ENCODE results near the gene RAB3IL1.

RAB3IL1 gene

DNA sequence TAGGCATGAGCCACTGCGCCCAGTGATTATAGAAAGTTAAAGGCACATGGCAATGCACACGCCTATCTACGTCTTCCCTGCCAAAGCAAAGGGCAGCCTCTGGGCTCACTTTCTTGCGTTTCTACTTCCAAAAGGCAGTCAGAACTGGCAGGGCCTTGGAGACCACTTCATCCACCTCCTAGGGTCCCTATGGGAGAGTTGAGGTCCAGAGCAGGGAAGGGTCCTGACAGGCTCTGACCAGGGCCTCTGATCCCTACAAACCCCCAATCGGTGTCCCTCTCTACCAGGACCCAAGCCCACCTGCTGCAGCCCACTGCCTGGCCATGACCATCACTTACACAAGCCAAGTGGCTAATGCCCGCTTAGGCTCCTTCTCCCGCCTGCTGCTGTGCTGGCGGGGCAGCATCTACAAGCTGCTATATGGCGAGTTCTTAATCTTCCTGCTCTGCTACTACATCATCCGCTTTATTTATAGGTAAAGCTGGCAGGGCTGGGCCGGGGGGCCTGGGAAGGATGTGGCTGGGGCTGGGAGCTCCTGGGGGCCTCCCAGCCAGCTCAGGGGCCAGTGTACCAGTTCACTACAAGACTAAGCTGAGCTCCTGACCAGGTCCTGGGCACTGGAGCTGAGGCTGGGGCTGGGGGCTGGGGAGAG is 34.2 kb upstream of the RAB3IL1 start:
- no peak for DNase-seq

DNA sequence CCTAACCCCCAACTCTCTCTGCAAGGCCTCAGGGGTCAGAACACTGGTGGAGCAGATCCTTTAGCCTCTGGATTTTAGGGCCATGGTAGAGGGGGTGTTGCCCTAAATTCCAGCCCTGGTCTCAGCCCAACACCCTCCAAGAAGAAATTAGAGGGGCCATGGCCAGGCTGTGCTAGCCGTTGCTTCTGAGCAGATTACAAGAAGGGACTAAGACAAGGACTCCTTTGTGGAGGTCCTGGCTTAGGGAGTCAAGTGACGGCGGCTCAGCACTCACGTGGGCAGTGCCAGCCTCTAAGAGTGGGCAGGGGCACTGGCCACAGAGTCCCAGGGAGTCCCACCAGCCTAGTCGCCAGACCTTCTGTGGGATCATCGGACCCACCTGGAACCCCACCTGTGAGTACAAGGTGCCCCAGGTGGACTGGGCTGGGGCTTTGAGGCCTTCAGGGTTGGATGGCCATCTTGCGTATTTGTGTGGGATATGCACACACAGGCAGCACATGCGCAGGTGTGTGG is 32.7 kb upstream of the RAB3IL1 start, which contains the start of gene BEST1:
TSS of gene BEST1 (plus strand) at position 317 of the 513 bp plus-strand sequence. CDS start 1,456 bp downstream, outside the sequence.
- no peak for DNase-seq

DNA sequence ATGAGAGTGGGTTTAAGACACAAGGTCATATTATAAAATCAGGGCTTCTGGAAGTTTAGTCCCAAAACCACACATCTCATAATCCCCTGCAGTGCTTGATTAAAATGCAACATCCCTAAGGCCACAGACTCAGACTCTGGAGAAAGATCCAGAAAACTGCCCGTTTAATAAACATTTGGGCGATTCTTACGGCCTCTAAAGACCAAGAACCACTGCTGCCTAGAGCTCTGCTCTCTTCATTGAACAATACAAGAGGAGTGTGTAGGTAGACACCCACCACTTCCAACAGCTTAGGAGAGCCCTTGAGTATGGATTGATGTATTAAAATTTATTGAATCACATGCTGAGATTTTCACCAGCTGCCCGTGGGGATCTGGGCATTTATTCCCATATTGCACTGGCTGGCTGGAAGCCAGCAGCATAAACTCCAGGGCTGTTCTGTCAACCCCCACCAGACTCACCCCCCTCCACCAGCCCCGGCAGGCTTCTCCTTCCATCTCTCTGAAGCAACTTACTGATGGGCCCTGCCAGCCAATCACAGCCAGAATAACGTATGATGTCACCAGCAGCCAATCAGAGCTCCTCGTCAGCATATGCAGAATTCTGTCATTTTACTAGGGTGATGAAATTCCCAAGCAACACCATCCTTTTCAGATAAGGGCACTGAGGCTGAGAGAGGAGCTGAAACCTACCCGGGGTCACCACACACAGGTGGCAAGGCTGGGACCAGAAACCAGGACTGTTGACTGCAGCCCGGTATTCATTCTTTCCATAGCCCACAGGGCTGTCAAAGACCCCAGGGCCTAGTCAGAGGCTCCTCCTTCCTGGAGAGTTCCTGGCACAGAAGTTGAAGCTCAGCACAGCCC is 32.0 kb upstream of the RAB3IL1 start:
- peak; percentile 75 for DNase-seq

DNA sequence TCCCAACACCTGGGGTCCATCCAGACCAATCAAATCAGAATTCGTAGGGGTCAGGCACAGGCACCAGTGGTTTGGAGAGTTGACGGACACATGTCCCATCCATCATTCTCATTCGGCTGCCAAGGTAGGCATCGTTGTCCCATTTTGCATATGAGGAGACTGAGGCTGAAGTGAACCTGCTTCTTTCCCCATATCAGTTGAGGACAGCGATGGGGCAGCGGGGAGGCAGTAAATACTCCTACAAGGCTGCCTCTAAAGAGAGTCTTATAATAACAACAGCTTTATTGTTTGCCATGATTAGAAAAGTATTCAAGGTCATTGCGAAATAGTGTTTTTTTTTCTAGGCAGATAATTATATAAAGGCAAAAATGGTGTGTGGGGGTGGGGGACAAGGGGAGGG is 31.1 kb upstream of the RAB3IL1 start:
- no peak for DNase-seq

DNA sequence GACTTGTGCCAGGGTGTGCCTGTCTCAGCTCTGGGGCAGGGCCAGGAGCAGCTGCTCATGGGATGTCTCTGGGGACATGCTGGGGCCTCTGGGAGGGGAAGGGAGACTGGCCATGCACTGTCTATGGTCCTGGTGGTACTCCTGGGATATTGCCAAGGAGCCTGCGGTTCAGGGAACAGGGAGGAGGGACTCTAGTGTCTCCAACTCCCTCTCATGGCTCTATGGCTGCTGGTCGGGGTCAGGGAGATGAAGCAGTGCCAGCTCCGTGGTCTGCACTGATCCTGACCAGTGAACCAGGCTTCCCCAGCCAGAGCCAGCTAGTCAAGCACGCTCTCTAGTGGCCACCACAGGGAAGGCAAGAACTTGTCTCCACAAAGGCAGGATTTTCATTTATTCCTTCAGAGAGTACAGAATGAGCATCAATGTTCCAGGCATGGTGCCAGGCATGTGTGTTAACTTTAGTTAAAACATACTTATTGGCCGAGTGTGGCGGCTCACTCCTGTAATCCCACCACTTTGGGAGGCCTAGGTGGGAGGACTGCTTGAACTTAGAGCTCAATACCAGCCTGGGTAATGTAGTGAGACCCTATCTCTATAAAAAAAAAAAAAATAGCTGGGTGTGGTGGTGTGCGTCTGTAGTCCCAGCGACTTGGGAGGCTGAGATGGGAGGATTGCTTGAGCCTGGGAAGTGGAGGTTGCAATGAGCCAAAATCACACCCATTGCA is 30.3 kb upstream of the RAB3IL1 start:
- peak; percentile 71 for DNase-seq

DNA sequence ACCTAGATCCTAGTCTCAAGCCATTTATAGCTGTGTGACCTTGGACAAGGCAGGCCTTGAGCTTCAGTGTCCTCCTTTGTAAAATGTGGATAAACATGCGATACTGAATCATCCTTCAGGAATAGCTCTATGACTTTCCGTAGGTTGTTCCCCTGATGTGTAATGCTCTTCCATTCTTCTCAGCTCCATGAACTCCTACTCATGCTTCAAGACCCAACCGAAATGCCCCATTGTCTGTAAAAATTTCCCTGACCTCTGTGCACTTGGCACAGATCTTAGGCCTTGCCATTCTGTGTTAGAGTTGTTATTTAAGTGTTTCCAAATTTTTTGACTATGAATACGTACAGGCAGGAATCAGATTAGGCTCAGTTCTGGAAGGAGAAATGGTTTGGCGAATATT is 29.5 kb upstream of the RAB3IL1 start:
- DNase-seq, result no peak

DNA sequence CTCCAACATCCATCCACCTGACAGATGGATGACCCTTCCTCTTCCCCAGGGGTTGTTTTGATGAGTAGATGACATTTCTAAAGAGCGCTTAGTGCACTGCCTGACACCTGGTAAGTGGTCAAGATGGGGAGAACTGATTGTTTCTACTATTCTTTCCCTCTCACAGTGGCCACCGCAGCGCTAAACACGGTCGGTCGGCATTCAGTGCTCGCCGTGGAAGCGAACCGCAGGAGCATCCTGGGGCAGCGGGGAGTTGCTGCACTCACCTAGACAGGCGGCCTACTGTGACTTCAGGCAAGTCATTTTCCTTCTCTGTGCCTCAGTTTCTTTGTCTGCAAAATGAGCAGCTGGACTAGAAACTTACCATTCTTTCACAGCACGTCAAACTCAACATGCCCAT is 27.8 kb upstream of the RAB3IL1 start:
- DNase-seq, result no peak

DNA sequence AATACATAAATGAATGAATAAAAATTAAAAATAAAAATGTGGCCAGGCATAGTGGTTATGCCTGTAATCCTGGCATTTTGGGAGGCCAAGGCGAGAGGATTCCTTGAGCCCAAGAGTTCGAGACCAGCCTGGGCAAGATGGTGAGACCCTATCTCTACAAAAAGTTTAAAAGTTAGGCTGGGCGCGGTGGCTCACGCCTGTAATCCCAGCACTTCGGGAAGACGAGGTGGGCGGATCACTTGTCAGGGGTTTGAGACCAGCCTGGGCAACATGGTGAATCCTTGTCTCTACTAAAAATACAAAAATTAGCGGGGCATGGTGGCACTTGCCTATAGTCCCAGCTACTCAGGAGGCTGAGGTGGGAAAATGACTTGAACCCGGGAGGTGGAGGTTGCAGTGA is 23.1 kb upstream of the RAB3IL1 start:
- no peak for DNase-seq

DNA sequence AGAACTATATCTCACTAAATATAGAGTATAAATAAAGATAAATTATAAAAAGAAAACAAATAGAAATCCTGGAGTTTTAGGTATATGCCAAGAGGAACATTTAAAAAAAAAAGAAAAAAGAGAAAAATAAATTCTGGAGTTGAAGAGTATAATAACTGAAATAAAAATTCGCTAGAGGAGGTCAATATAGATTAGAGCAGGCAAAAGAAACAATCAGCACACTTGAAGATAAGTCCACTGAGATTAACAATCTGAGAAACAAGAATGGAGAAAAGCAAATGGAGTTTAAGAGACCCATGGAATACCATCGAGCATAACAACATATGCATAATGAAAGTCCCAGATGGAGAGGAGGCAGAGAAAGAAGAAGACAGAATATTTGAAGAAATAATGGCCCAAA is 18.5 kb upstream of the RAB3IL1 start:
- DNase-seq, result no peak

DNA sequence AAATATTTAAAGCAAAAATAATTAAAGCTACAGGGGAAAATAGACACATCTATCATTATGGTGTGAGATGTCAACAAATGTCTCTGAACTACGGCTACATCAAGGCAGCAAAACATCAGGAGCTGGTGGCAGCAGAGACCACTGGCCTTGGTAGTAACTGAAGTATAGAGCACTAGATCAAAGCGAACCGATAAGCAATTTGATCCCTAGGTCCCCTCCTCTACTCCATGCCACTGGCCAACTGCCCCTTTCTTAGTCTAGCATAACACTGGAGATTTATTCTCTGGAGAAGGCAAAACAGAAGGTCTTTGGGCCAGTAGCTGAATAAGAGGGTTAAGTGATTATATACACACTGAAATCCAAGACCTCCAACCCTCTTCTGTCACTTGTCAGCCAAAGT is 13.6 kb upstream of the RAB3IL1 start:
- DNase-seq, result no peak

DNA sequence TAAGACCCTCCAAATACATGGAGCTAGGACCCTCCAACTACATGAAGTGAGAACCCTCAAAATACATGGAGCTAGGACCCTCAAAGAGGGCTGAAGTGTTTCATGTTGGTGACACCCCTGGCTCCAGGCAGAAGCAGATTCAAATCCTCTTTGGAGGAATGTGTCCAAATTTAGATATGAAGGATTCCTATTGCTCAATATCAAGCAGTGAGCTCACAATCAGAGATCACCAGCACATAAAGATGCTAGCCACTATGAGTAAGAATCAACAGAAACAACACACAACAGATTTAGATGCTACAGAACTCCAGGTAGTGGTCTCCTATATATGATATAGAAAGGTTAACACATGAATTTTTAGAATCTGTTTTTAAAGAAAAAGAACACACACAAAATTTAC is 11.2 kb upstream of the RAB3IL1 start:
- DNase-seq, result no peak

DNA sequence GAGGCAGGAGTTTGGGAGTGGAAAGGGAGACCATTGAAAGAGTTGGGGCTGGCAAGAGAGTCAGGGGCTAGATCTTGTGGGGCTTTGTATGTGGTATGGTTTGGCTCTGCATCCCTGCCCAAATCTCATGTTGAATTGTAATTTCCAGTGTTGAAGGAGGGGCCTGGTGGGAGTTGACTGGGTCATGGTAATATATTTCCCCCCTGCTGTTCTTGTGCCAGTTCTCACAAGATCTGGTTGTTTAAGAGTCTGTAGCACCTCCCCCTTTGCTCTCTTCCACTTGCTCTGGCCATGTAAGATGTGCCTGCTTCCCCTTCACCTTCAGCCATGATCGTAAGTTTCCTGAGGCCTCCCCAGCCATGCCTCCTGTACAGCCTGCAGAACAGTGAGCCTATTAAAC is 10.1 kb upstream of the RAB3IL1 start:
- DNase-seq, result no peak

DNA sequence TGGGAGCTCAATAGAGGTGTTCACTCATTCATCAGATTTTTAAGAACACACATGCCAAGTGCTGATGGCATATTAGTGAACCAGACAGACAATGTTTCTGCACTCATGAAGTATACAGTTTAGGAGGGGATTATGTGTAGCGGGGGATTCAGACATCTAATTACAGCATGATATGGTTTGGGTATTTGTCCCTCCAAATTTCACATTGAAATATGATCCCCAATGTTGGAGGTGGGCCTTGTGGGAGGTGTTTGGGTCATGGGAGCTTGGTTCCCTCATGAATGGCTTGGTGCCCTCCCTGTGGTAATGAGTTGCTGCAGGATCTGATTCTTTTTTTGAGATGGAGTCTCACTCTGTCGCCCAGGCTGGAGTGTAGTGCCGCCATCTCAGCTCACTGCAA is 8.9 kb upstream of the RAB3IL1 start:
- no peak for DNase-seq

DNA sequence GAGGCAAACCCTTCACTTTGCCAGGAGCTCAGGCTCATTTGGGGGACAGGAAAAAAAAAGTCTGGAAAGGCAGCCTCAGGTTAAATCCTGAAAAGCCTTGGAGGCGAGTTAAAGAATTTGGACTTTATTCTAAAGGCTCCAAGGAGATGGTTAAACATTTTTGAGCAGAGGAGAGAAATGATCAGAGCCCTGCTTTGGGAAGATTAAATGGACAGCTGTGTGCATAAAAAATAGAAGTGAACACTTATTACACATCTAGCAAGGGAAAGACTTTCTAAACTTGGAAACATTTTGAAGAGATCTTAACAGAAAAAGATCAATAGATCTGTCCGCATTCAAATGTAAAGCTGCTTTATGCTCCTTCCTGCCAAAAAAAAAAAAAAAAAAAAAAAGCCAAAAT is 8.4 kb upstream of the RAB3IL1 start:
- no peak for DNase-seq

DNA sequence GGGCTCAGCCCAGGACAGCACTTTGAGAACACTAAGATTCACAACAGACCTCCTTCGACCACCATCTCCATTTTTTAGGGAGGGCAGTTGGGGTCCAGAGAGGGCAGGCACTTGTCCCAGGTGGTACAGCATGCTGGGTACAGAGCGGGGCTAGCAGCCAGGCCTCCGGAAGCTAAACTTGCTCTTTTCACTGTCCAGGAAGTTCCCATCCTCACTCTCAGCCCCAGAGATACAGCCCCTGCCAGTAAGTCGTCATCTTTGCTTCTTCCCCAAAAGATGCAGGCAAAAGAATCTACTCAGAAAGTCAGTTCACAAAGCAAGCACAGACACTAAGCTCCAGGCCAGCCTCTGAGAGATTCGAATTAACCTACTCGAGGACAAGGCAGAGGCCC is 6.7 kb upstream of the RAB3IL1 start:
- DNase-seq, result no peak

DNA sequence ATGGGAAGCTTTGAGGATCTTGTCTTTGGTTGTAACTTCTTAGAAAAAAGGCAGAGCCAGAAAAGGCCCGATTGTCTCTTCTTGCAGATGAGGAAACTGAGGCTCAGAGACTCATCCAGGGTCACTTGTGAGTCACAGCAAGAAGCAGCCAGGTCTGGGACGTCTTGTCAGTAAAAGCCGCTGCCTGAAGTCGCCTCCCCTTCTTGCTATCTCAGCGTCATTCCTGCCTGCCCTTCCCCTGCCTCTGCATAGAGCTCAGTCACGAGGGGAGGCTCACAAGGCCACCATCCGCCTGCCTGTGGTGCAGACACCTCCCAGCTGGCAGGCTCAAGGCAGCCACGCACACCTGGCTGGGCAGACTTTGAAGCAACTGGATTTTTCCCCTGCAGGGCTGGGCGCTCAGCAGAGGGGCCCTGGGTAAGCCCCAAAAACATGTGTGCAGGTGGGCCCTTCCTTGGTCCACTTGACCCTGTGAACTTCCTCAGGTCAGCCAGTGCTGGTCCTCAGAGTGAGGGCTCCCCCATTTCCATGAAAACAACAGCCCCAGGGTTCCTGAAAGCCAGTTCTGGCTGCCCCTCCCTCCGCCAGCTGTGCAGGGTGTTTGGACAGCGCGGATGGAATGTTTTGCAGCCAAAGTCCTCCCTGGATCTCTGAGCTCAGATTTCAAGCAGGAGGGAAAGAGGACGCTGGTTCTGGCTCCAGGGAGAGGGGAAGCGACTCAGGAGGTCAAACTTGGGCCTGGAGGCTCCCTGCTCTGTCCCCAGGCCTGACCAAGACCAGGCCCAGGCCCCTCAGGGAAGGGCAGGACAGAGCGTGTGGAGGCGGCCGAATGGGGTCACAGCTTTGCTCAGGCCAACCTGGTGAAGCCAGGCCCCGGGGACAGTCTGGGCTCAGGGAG is 6.0 kb upstream of the RAB3IL1 start:
- no peak for DNase-seq

DNA sequence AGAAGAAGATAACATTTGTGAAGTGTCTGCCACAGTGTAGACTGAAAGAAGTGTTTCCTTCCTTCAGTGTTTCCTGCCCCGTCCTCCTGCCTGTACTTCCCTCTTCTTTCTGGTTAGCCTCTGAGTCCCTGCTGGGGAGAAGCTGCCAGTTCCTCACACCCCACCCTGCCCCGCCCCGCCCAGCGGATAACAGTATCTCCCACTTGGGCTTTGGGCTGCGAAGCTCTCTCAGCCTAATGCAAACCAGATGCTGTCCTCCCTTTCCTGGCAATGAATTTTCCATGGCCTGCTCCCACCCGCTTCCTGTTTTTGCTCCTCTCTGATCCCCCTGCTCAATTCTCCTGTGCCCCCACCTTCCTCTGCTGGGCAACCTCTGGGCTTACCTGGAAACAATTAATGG is 5.2 kb upstream of the RAB3IL1 start:
- DNase-seq, result no peak

DNA sequence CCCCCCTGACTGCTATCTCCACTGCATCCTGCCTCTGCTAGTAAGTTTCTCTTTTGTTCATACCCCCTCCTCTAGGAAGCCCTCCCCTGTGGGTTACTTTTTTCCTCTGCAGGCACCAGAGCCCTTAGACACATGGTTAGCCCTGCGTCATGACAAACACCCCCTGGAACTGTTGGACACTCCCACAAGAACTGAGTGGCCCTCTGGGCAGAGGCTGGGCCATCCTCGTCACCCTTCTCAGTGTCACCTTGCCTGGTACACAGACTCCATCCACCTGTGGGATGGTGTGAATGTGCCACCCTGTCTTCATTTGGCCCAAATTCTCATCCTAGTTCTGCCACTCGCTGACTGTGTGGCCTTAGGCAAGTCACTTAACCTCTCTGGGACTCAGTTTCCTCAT is 4.1 kb upstream of the RAB3IL1 start:
- no peak for DNase-seq

DNA sequence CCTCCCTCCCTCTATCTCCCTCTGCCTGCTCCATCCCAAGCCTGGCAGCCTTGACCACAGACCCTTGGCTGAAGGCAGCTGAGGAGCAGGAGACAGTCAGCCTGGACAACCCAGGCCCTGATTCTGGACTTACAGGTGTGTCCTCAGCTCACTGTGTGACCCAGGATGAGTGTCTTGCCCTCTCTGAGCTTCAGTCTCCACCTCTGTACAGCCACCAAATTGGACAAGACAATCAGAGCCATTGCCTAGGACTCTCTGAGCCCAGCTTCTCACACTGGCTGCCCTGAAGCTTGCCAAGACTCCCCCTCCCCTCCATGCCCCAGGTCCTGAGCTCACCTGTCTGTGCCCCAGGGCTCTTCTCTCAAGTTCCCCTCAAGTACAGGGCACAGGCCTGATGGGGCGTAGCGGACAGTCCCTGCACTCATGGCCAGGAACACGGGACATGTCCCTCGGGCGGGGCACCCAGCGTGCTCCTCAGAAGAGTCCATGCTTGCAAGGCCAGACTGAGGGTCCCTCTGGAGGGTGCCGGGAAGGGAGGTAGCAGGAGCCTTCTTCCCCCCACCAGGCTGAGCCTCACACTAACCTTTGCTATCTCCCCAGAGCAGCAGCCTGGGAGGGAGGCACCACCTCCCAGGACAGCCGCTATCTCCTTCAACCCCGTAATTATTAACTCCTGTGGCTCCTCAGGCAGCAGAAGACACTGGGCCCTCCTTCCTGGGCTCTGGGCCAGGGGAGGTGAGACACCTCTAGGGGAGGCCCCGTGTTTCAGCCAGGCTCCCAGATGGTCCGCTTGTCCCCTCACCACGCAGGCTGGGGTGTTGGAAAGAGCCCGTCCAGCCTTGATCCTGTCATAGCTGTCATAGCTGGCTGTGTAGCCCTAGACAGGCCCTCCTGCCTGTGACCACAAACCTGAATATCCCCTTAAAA is 2.6 kb upstream of the RAB3IL1 start:
- DNase-seq, result no peak

DNA sequence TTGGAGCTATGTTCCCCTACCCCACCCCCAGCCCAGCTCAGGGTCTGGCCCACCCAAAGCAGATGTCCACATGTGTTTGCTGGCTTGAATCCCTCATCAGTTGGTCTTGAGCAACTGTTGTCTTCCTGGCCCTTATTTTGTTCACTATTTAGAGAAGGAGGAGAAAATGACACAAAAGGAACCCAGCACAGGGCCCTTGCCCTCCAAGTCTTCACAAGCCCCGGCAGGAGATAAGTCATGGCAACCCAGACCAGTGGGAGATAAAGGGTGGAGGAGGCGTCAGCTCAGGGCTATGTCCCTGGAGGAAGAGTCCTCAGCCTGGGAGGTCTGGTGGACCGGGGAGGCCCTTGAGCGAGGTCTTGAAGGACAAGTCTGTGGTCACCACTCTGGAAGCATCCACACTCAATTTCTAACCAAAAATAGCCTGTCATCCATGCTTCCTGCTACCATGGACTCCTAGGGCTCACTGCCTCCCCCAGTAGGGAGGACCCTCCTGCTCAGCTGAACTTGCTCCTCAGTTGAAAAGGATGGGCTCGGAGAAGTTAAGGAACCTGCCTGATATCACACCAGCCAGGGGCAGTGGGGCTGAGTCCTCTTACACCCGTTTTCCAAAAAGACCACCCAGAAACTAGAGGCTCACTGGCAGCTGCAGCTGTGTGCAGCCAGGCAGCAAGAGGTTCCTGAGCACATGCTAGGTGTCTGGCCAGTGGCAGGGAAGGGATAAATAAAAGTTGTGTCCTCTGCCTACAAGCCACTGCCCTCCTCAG is 1.8 kb upstream of the RAB3IL1 start:
- no peak for DNase-seq
